Endothelial cell of umbilical vein (primary cell): Measurements from ENCODE around the gene GLB1L. TPM values are rescaled to one million over a fixed set of nuclear protein-coding genes. Genes with fewer than 3 reads are reported as not detected.

Experiments used
- BruUV-seq: library from RNA; stranded (reverse); fragments of 400-500 nt; replicated peaks from 2 replicates; lab custom pipeline; 2021; lab: Mats Ljungman, UMichigan
- CTCF ChIA-PET: fragments of 300-600, 350-600 bp; sonication (Branson Sonifier 250); formaldehyde crosslinking; loops from one replicate; lab custom pipeline; 2021; ENCODE audit warnings: antibody characterized with exemption, inconsistent platforms; lab: Charles Lee
- POLR2A ChIA-PET: fragments of 300-600, 350-600 bp; sonication (Branson Sonifier 250); formaldehyde crosslinking; loops from one replicate; lab custom pipeline; 2021; ENCODE audit warnings: antibody characterized with exemption, inconsistent platforms; lab: Charles Lee
- DNase-seq: peaks from one replicate; pipeline ENCODE4 v3.0.0-alpha.2; 2011; ENCODE audit warnings: low read depth, low spot score
- FAIRE-seq: peaks from 2 replicates; lab custom pipeline; 2011; peaks lifted over from hg19 to GRCh38; lab: Jason Lieb, UNC
- H2AFZ ChIP-seq: 2 replicates; pipeline ENCODE4 v1.6.0; 2012; ENCODE audit warnings: low read depth, low read length, control low read depth, inconsistent platforms
- H3K27ac ChIP-seq: 2 replicates; pipeline ENCODE4 v1.5.1; 2011; ENCODE audit warnings: low read depth, mild to moderate bottlenecking, control low read depth, low read length, moderate library complexity; ENCODE audit not compliant: insufficient read depth
- H3K27me3 ChIP-seq, 2 experiments: 2 replicates each; pipeline versions ENCODE4 v1.6.0 to v1.6.1; 2011; ENCODE audit warnings: low read length in 2 of 2, mixed read lengths in 1 of 2; ENCODE audit not compliant: control insufficient read depth in 2 of 2, insufficient read depth in 2 of 2
- H3K36me3 ChIP-seq, 2 experiments: 2 replicates in 1 of 2; 3 replicates in 1 of 2; pipeline ENCODE4 v1.5.1; 2011; ENCODE audit warnings: low read length in 2 of 2, mild to moderate bottlenecking in 1 of 2, moderate library complexity in 1 of 2; ENCODE audit not compliant: control insufficient read depth in 2 of 2, insufficient read depth in 2 of 2; ENCODE audit errors: extremely low read depth in 1 of 2
- H3K4me1 ChIP-seq: 3 replicates; pipeline ENCODE4 v1.5.1; 2011; ENCODE audit warnings: mild to moderate bottlenecking, low read length; ENCODE audit not compliant: control insufficient read depth, insufficient read depth; ENCODE audit errors: extremely low read depth
- H3K4me2 ChIP-seq: 2 replicates; pipeline ENCODE4 v1.6.1; 2011; ENCODE audit warnings: low read length, control low read depth, mixed read lengths; ENCODE audit not compliant: insufficient read depth
- H3K4me3 ChIP-seq, 3 experiments: fragments of 200-600 bp in 1 of 3; sonication (generic), shearing (Covaris generic) in 1 of 3; replicated peaks in 1 of 3; 2 replicates each; pipeline ENCODE4 v1.5.1; 2011 to 2016; ENCODE audit warnings: control low read depth in 3 of 3, low read length in 3 of 3, mild to moderate bottlenecking in 2 of 3, inconsistent platforms in 1 of 3, low read depth in 1 of 3, moderate library complexity in 1 of 3; ENCODE audit not compliant: insufficient read depth in 1 of 3
- H3K79me2 ChIP-seq: 2 replicates; pipeline ENCODE4 v1.6.0; 2012; ENCODE audit warnings: low read length, inconsistent platforms; ENCODE audit not compliant: control insufficient read depth, insufficient read depth
- H3K9ac ChIP-seq: replicated peaks from 2 replicates; pipeline ENCODE3; 2011; ENCODE audit warnings: low read length, control low read depth; ENCODE audit not compliant: insufficient read depth; ENCODE audit errors: extremely low read depth
- H3K9me1 ChIP-seq: replicated peaks from 3 replicates; pipeline ENCODE4 v1.6.0; 2011; ENCODE audit warnings: mild to moderate bottlenecking, low read length; ENCODE audit not compliant: control insufficient read depth, insufficient read depth; ENCODE audit errors: extremely low read depth
- H3K9me3 ChIP-seq: replicated peaks from 2 replicates; pipeline ENCODE4 v1.5.1; 2012; ENCODE audit warnings: low read length, inconsistent platforms; ENCODE audit not compliant: control insufficient read depth, insufficient read depth
- H4K20me1 ChIP-seq: replicated peaks from 2 replicates; pipeline ENCODE3; 2011; ENCODE audit warnings: mild to moderate bottlenecking, low read length; ENCODE audit not compliant: control insufficient read depth, insufficient read depth; ENCODE audit errors: extremely low read depth
- CTCF ChIP-seq, 2 donors: IDR thresholded peaks; 1 replicate in 1 of 2; 2 replicates in 1 of 2; pipeline ENCODE4 v1.5.1; 2011; ENCODE audit warnings: low read length in 2 of 2, mild to moderate bottlenecking in 2 of 2, moderate library complexity in 2 of 2, control low read depth in 1 of 2, inconsistent platforms in 1 of 2, low read depth in 1 of 2; ENCODE audit not compliant: insufficient read depth in 1 of 2; ENCODE audit errors: extremely low read depth in 1 of 2
- EZH2 ChIP-seq: IDR thresholded peaks from 2 replicates; pipeline ENCODE4 v1.6.1; 2012; ENCODE audit warnings: borderline replicate concordance, low read depth, mild to moderate bottlenecking, moderate library complexity, low read length, inconsistent platforms; ENCODE audit not compliant: severe bottlenecking
- FOS ChIP-seq: IDR thresholded peaks from 2 replicates; pipeline ENCODE4 v1.6.1; 2011; ENCODE audit warnings: mild to moderate bottlenecking, low read length, moderate library complexity, borderline replicate concordance; ENCODE audit not compliant: insufficient read depth
- GATA2 ChIP-seq: IDR thresholded peaks from 2 replicates; pipeline ENCODE4 v1.7.0; 2011; ENCODE audit warnings: low read depth, mild to moderate bottlenecking, moderate library complexity, mixed read lengths, low read length; ENCODE audit not compliant: insufficient read length, insufficient read depth
- JUN ChIP-seq: IDR thresholded peaks from 2 replicates; pipeline ENCODE4 v1.6.1; 2011; ENCODE audit warnings: borderline replicate concordance, low read depth; ENCODE audit not compliant: insufficient read length, insufficient read depth
- MAX ChIP-seq: IDR thresholded peaks from 2 replicates; pipeline ENCODE4 v1.6.1; 2011; ENCODE audit not compliant: insufficient read depth, insufficient read length
- MYC ChIP-seq: IDR thresholded peaks from one replicate; pipeline ENCODE4 v1.6.1; 2011; ENCODE audit warnings: mild to moderate bottlenecking, low read depth, low read length
- POLR2A ChIP-seq: IDR thresholded peaks from 2 replicates; pipeline ENCODE4 v1.6.1; 2012; ENCODE audit warnings: low read depth, mild to moderate bottlenecking, control low read depth, low read length
- POLR2AphosphoS5 ChIP-seq: IDR thresholded peaks from 2 replicates; pipeline ENCODE4 v1.6.1; 2012; ENCODE audit warnings: low read depth, mild to moderate bottlenecking, control low read depth, low read length, moderate library complexity; ENCODE audit not compliant: insufficient read depth
- dilution Hi-C: fragments of 300-500 bp; cut with MboI; formaldehyde crosslinking; loops from one replicate; pipeline ENCODE4 v1.15.0; 2019; ENCODE audit warnings: low sequenced_read_pairs; ENCODE audit not compliant: extremely low pct_ligation_motif_present
- intact Hi-C: fragments of 100-400 bp; cut with micrococcal nuclease; formaldehyde crosslinking; loops from one replicate; pipeline ENCODE4 v1.10.0; 2022
- polyA plus RNA-seq, 4 experiments: library from polyadenylated mRNA; depleted of rRNA in 3 of 4; stranded (reverse) in 3 of 4; unstranded in 1 of 4; fragments of >200 nt; gene quantifications; 2 replicates each; pipeline versions ENCODE4 v1.2.1 to v1.2.3, GENCODE V29; 2011 to 2012; ENCODE audit warnings: missing spikeins in 1 of 4
- total RNA-seq: library from RNA; stranded (reverse); gene quantifications from 2 replicates; pipeline ENCODE4 v1.2.3, GENCODE V29; 2021

Gene GLB1L
- total and polyA plus RNA-seq, 2 donors (not counting 3 experiments of a cell fraction or from before 2014, with no cell fraction given), result 9.2 to 11.9 TPM

- H3K9ac ChIP-seq, result peak within 1 kb of the TSS; percentile 93
- peaks cover 20% of the 10 kb centered on the region for H3K79me2 ChIP-seq
- H4K20me1 ChIP-seq, result no peaks in the 10 kb centered on the region
- peaks cover 15% of the 10 kb centered on the region for H3K4me1 ChIP-seq
- ChIA-PET POLR2A (interaction anchor here (0.9 to 1.9 kb wide), 5 partner anchors 10 to 53 kb away, joined by 4 to 7 read pairs (median 5); partner anchors contain the start of genes CNPPD1, GLB1L and STK16), CTCF (interaction anchor here (0.6 to 1.9 kb wide), 12 partner anchors 10 to 217 kb away, joined by 3 to 19 read pairs (median 5); partner anchors contain the start of genes ABCB6, DNAJB2, GLB1L and SLC23A3)
- peak within 1 kb of the TSS; percentile 78 for H2AFZ ChIP-seq
- peak; percentile 85 for TF ChIP-seq POLR2A
- peak; percentile 48 for TF ChIP-seq POLR2AphosphoS5
- no peak for TF ChIP-seq FOS
- peak within 1 kb of the TSS; percentile 99 for H3K4me2 ChIP-seq
- intact Hi-C loops (loop anchor here (1.0 kb wide), 8 partner anchors 11 to 69 kb away; partner anchors contain the start of genes ABCB6, GLB1L, NHEJ1 and STK16), dilution Hi-C loops (no loop called here)
- H3K9me3 ChIP-seq, result no peaks in the 10 kb centered on the region
- DNase-seq, result peak; percentile 100
- no TSS peak for BruUV-seq
- H3K4me3 ChIP-seq, result peak within 1 kb of the TSS; percentile 70 to 76 (median 70)
- H3K27ac ChIP-seq, result peak within 1 kb of the TSS; percentile 76
- H3K9me1 ChIP-seq, result no peaks in the 10 kb centered on the region
- no peaks in the 10 kb centered on the region for H3K27me3 ChIP-seq
- FAIRE-seq, result peak; percentile 99
- peaks cover 3 to 24% of the 10 kb centered on the region in 2 experiments for H3K36me3 ChIP-seq
Observed at GRCh38 chr2:219229305-219230058, 15.8 kb downstream of the GLB1L start, which contains the start of the genes ANKZF1 and ATG9A. TSS of gene ANKZF1 (plus strand) at chr2:219229806. CDS start at chr2:219230258, 452 bp downstream. TSS of gene ATG9A (minus strand) at chr2:219229636. CDS start at chr2:219228024, 1,612 bp downstream.

GRCh38 chr2:219228911-219229304 is 16.3 kb downstream of the GLB1L start:
- dilution Hi-C loops, result no loop called here
- TSS peak; percentile 13 for BruUV-seq

More at GRCh38 chr2:219228911-219229304, 16.3 kb downstream of the GLB1L start:
- peaks cover 20% of the 10 kb centered on the region for H3K79me2 ChIP-seq
- TF ChIP-seq MYC (no peak), FOS (no peak), POLR2AphosphoS5 (no peak), POLR2A (no peak), MAX (no peak), JUN (no peak), CTCF (IDR thresholded peaks at IDR 0.05; ENCODE audit: extremely low read depth in 1 of 2, insufficient read depth in 1 of 2, low read depth in 1 of 2, low read length in 2 of 2) (no peak), GATA2 (no peak), EZH2 (no peak)
- H3K4me3 ChIP-seq, result peak overlapping the region; percentile 70 to 76 (median 70)
- DNase-seq (no peak), FAIRE-seq (peak; percentile 38)
- H3K36me3 ChIP-seq, result peaks cover 3 to 28% of the 10 kb centered on the region in 2 experiments
- ChIA-PET CTCF (interaction anchor here (1.1 to 1.9 kb wide), 6 partner anchors 11 to 59 kb away, joined by 3 to 16 read pairs (median 5); partner anchors contain the start of genes ABCB6, DNAJB2, SLC23A3 and ZFAND2B), POLR2A (interaction anchor here (0.9 to 1.9 kb wide), 5 partner anchors 10 to 53 kb away, joined by 4 to 7 read pairs (median 5); partner anchors contain the start of genes CNPPD1, GLB1L and STK16)
- H3K9me1 ChIP-seq, result no peaks in the 10 kb centered on the region
- no peaks in the 10 kb centered on the region for H3K27me3 ChIP-seq
- peak overlapping the region; percentile 99 for H3K4me2 ChIP-seq
- H4K20me1 ChIP-seq, result no peaks in the 10 kb centered on the region
- H3K4me1 ChIP-seq, result peaks cover 15% of the 10 kb centered on the region
- H3K9me3 ChIP-seq, result no peaks in the 10 kb centered on the region
- intact Hi-C loops, result loop anchor here (1.0 kb wide), 8 partner anchors 11 to 69 kb away; partner anchors contain the start of genes ABCB6, GLB1L, NHEJ1 and STK16
- H3K9ac ChIP-seq, result peak overlapping the region; percentile 93
- H2AFZ ChIP-seq, result peak overlapping the region; percentile 78
- H3K27ac ChIP-seq, result peak overlapping the region; percentile 76
